SK-N-SH (cell line): ENCODE data around the gene PDE10A. TPM values are rescaled to one million over a fixed set of nuclear protein-coding genes. Genes with fewer than 3 reads are reported as not detected.

Experiments
- CTCF ChIA-PET: fragments of 300-600, 350-600 bp; formaldehyde crosslinking; extraction: SDS; loops from one replicate; lab custom pipeline; 2021; lab: Yijun Ruan, JAX
- POLR2A ChIA-PET: fragments of 350-600 bp; sonication (Branson Sonifier 250); formaldehyde crosslinking; extraction: SDS; loops from one replicate; lab custom pipeline; 2020; ENCODE audit warnings: antibody characterized with exemption, inconsistent platforms; lab: Yijun Ruan, JAX
- DNase-seq: peaks from one replicate; pipeline ENCODE4 v3.0.0; 2012
- H2AFZ ChIP-seq: fragments of 200-600 bp; sonication (generic); 2 replicates; pipeline ENCODE4 v1.8.1; 2016; ENCODE audit warnings: antibody characterized with exemption, mild to moderate bottlenecking, low read depth
- H3F3A ChIP-seq: fragments of 200-600 bp; sonication (generic); replicated peaks from 2 replicates; pipeline ENCODE3; 2016; ENCODE audit warnings: antibody characterized with exemption, mild to moderate bottlenecking; ENCODE audit not compliant: insufficient read depth
- H3K27ac ChIP-seq, 2 experiments: fragments of 200-500 bp in 1 of 2; fragments of 200-600 bp in 1 of 2; sonication (Bioruptor generic) in 1 of 2; sonication (generic), shearing (Covaris generic) in 1 of 2; 2 replicates each; pipeline versions ENCODE4 v1.5.1 to v1.6.1; 2014 to 2016; ENCODE audit warnings: low read depth in 2 of 2, inconsistent platforms in 1 of 2, low read length in 1 of 2, mild to moderate bottlenecking in 1 of 2, mixed read lengths in 1 of 2
- H3K27me3 ChIP-seq: fragments of 200-600 bp; sonication (generic), shearing (Covaris generic); 2 replicates; pipeline ENCODE4 v1.6.1; 2016; ENCODE audit warnings: mixed run types; ENCODE audit not compliant: insufficient read depth
- H3K36me3 ChIP-seq, 2 experiments: fragments of 200-500 bp in 1 of 2; fragments of 200-600 bp in 1 of 2; sonication (Bioruptor generic) in 1 of 2; sonication (generic) in 1 of 2; replicated peaks in 1 of 2; 2 replicates each; pipeline versions ENCODE3 to v1.5.1; 2014 to 2016; ENCODE audit warnings: low read length in 1 of 2, mild to moderate bottlenecking in 1 of 2; ENCODE audit not compliant: insufficient read depth in 2 of 2, control insufficient read depth in 1 of 2
- H3K4me1 ChIP-seq, 2 experiments: fragments of 200-500 bp in 1 of 2; fragments of 200-600 bp in 1 of 2; sonication (Bioruptor generic) in 1 of 2; sonication (generic), shearing (Covaris generic) in 1 of 2; 2 replicates each; pipeline versions ENCODE4 v1.5.1 to v1.6.1; 2014 to 2016; ENCODE audit warnings: low read depth in 1 of 2, low read length in 1 of 2, mixed run types in 1 of 2; ENCODE audit not compliant: insufficient read depth in 2 of 2, control insufficient read depth in 1 of 2
- H3K4me2 ChIP-seq: fragments of 200-600 bp; sonication (generic), shearing (Covaris generic); 2 replicates; pipeline ENCODE4 v1.6.1; 2017; ENCODE audit warnings: mixed run types
- H3K4me3 ChIP-seq, 2 experiments: fragments of 200-500 bp in 1 of 2; fragments of 200-600 bp in 1 of 2; sonication (Bioruptor generic) in 1 of 2; sonication (generic), shearing (Covaris generic) in 1 of 2; 2 replicates each; pipeline versions ENCODE4 v1.5.1 to v1.8.1; 2014 to 2016; ENCODE audit warnings: low read depth in 2 of 2, inconsistent platforms in 1 of 2, low read length in 1 of 2, mild to moderate bottlenecking in 1 of 2, mixed read lengths in 1 of 2, moderate library complexity in 1 of 2
- H3K79me2 ChIP-seq: fragments of 200-600 bp; sonication (generic); 2 replicates; pipeline ENCODE4 v1.8.1; 2017; ENCODE audit warnings: mild to moderate bottlenecking; ENCODE audit not compliant: insufficient read depth
- H3K9ac ChIP-seq: fragments of 200-600 bp; sonication (generic); 2 replicates; pipeline ENCODE4 v1.6.1; 2017; ENCODE audit warnings: mixed run types
- H3K9me2 ChIP-seq: fragments of 200-600 bp; sonication (generic); 2 replicates; pipeline ENCODE4 v1.6.1; 2017; ENCODE audit warnings: mixed run types
- H3K9me3 ChIP-seq: fragments of 200-600 bp; sonication (generic); 2 replicates; pipeline ENCODE4 v1.6.1; 2017; ENCODE audit warnings: mixed run types, mild to moderate bottlenecking, moderate library complexity
- H4K20me1 ChIP-seq: fragments of 200-600 bp; sonication (generic); 2 replicates; pipeline ENCODE4 v1.6.1; 2017; ENCODE audit warnings: mild to moderate bottlenecking, mixed run types; ENCODE audit not compliant: insufficient read depth
- CHD2 ChIP-seq: fragments of 150-350 bp; IDR thresholded peaks from 2 replicates; pipeline ENCODE4 v1.6.1; 2018; ENCODE audit warnings: low read length; ENCODE audit not compliant: partially characterized antibody
- ELF1 ChIP-seq: IDR thresholded peaks from 2 replicates; pipeline ENCODE4 v1.4.0; 2012
- EP300 ChIP-seq, 2 experiments: IDR thresholded peaks; 2 replicates each; pipeline versions ENCODE4 v1.4.0 to v1.6.1; 2012; ENCODE audit warnings: borderline replicate concordance in 1 of 2, low read depth in 1 of 2, low read length in 1 of 2
- EZH2phosphoT487 ChIP-seq: fragments of 200-600 bp; sonication (generic); IDR thresholded peaks from 2 replicates; pipeline ENCODE4 v1.6.1; 2017; ENCODE audit warnings: low read depth, mixed run types, mild to moderate bottlenecking, antibody characterized with exemption, moderate library complexity, borderline replicate concordance
- FOSL2 ChIP-seq: IDR thresholded peaks from 2 replicates; pipeline ENCODE4 v1.4.0; 2012; ENCODE audit warnings: low read depth, mild to moderate bottlenecking, moderate library complexity, borderline replicate concordance
- FOXM1 ChIP-seq: IDR thresholded peaks from 2 replicates; pipeline ENCODE4 v1.4.0; 2012; ENCODE audit warnings: low read depth, mild to moderate bottlenecking
- GABPA ChIP-seq: IDR thresholded peaks from 2 replicates; pipeline ENCODE4 v1.4.0; 2012; ENCODE audit warnings: low read depth, mild to moderate bottlenecking
- GATA2 ChIP-seq: sonication (generic); formaldehyde crosslinking; IDR thresholded peaks from 2 replicates; pipeline ENCODE4 v1.5.0; 2020; ENCODE audit warnings: mild to moderate bottlenecking, missing genetic modification reagents
- JUND ChIP-seq: IDR thresholded peaks from 2 replicates; pipeline ENCODE4 v1.4.0; 2012
- MEF2A ChIP-seq: IDR thresholded peaks from 2 replicates; pipeline ENCODE4 v1.4.0; 2012; ENCODE audit warnings: low read depth, borderline replicate concordance
- NFIC ChIP-seq: IDR thresholded peaks from 2 replicates; pipeline ENCODE4 v1.4.0; 2012; ENCODE audit warnings: borderline replicate concordance
- NRF1 ChIP-seq: IDR thresholded peaks from 2 replicates; pipeline ENCODE4 v1.6.1; 2012; ENCODE audit warnings: low read depth, mild to moderate bottlenecking, low read length
- POLR2AphosphoS5 ChIP-seq: IDR thresholded peaks from 2 replicates; pipeline ENCODE4 v1.6.1; 2012; ENCODE audit warnings: low read depth, low read length
- RCOR1 ChIP-seq: fragments of 150-350 bp; IDR thresholded peaks from 2 replicates; pipeline ENCODE4 v1.6.1; 2017; ENCODE audit warnings: antibody characterized with exemption, low read length
- SIN3A ChIP-seq: IDR thresholded peaks from 2 replicates; pipeline ENCODE4 v1.6.1; 2012; ENCODE audit warnings: low read depth, mild to moderate bottlenecking, low read length, moderate library complexity, borderline replicate concordance
- TCF12 ChIP-seq: IDR thresholded peaks from 2 replicates; pipeline ENCODE4 v1.4.0; 2012
- YY1 ChIP-seq: IDR thresholded peaks from 2 replicates; pipeline ENCODE4 v1.4.0; 2012; ENCODE audit warnings: low read depth, mild to moderate bottlenecking
- WGBS: methylation state at CpG from one replicate; pipeline ENCODE4 v1.1.6; 2017; ENCODE audit warnings: low lambda C conversion rate; 5-methylcytosine and 5-hydroxymethylcytosine counted together
- polyA plus RNA-seq, 3 experiments: library from polyadenylated mRNA; depleted of rRNA; stranded (reverse); fragments of >200 nt; gene quantifications; 2 replicates each; pipeline ENCODE4 v1.2.3, GENCODE V29; 2012
- TF ChIP-seq, protein P1 (sequence below): IDR thresholded peaks from 2 replicates; pipeline ENCODE4 v1.4.0; 2012; ENCODE audit warnings: low read depth, borderline replicate concordance
- TF ChIP-seq, protein P2 (sequence below): IDR thresholded peaks from 2 replicates; pipeline ENCODE4 v1.6.1; 2012; ENCODE audit warnings: mild to moderate bottlenecking, low read depth, low read length, moderate library complexity
- TF ChIP-seq, protein P3 (sequence below): IDR thresholded peaks from 2 replicates; pipeline ENCODE4 v1.4.0; 2012; ENCODE audit warnings: low read depth

The PDE10A gene
- polyA plus RNA-seq, 1 of the 3 experiments (the other 2 are of a cell fraction) = 0.43 TPM

DNA sequence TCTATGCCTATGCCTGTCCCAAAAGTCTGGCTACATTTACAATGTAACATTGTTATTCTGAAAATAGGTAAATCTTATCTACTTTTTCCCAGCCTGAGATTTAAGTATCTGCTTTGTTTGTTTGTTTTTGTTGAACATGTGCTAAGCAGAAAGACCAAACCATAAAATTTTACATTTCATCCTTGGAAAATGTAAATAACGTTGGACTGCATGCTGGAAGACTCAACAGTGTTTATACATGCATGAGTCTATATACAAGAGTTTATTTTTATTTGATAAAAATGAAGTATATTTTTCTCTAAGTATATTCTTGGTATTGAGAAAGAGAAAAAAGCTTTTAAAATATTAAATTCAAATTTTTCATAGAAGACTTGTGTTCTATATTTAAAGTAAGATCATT lies 12.1 kb upstream of the PDE10A start:
- Histone ChIP-seq H3F3A (no peaks in the 10 kb centered on the region), H3K4me2 (no peak overlapping the region), H3K9me2 (no peaks in the 10 kb centered on the region), H3K36me3 (no peaks in the 10 kb centered on the region), H3K27me3 (no peaks in the 10 kb centered on the region), H3K9me3 (no peaks in the 10 kb centered on the region), H2AFZ (no peak overlapping the region), H3K27ac (no peak overlapping the region), H3K9ac (no peak overlapping the region), H3K4me3 (no peak overlapping the region), H4K20me1 (no peaks in the 10 kb centered on the region), H3K4me1 (no peaks in the 10 kb centered on the region), H3K79me2 (no peaks in the 10 kb centered on the region)
- CTCF ChIA-PET = no interaction called here
- TF ChIP-seq NFIC (no peak), ELF1 (no peak), FOSL2 (no peak)
- TF ChIP-seq, protein P1, sequence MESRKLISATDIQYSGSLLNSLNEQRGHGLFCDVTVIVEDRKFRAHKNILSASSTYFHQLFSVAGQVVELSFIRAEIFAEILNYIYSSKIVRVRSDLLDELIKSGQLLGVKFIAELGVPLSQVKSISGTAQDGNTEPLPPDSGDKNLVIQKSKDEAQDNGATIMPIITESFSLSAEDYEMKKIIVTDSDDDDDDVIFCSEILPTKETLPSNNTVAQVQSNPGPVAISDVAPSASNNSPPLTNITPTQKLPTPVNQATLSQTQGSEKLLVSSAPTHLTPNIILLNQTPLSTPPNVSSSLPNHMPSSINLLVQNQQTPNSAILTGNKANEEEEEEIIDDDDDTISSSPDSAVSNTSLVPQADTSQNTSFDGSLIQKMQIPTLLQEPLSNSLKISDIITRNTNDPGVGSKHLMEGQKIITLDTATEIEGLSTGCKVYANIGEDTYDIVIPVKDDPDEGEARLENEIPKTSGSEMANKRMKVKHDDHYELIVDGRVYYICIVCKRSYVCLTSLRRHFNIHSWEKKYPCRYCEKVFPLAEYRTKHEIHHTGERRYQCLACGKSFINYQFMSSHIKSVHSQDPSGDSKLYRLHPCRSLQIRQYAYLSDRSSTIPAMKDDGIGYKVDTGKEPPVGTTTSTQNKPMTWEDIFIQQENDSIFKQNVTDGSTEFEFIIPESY = no peak
- POLR2A ChIA-PET = no interaction called here
- DNase-seq = no peak
- WGBS = 30% methylated on average over 1 of the region's 1 CpG

DNA sequence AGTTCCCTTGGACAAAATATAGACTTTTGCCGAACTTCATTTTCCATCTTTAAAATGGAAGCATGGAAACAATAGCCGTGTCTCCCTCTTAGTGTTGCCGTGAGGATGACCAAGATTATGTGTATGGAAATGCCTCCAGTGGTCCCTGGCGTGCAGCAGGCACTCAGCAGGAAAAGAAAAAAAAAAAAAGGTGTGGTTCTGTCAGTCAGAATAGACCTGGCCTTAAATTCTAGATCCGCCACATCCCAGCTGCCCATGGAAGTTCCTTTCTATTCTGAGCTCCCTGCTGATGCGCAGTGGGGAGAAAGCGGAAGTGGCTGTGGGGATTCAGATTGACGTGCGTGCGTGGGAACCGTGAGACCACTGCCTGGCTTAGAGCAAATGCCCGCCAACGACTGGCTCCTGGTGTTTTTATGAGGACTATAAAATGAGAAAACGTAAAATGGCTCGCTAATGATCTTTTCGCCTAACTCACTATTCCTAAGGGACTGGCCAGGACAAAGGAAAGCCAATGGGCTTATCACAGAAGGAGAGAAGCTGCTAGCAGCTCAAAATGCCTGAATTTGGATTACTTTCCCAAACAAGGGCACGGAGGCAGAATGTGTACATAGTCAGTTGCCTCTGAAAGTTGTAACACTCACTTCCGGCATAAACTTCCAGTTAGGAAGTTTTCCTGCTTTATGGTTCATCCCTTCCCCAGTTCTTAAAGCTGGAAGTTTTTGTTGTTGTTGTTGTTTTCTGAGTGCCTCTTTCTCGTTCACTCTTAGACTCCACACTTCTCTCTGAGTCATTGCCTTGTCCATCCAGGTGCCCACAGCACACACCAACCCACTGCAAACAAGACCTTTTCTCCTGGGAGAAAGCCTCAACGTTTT lies 11.4 kb upstream of the PDE10A start:
- CTCF ChIA-PET = no interaction called here
- 57% methylated on average over 20 of the region's 20 CpGs for WGBS
- Histone ChIP-seq H3K9ac (no peak overlapping the region), H3K36me3 (no peaks in the 10 kb centered on the region), H3K27me3 (no peaks in the 10 kb centered on the region), H4K20me1 (no peaks in the 10 kb centered on the region), H3K9me3 (no peaks in the 10 kb centered on the region), H3K27ac (no peak overlapping the region), H3K9me2 (no peaks in the 10 kb centered on the region), H3K4me2 (no peak overlapping the region), H3K4me3 (no peak overlapping the region), H3K79me2 (no peaks in the 10 kb centered on the region), H3F3A (no peaks in the 10 kb centered on the region), H2AFZ (no peak overlapping the region), H3K4me1 (no peaks in the 10 kb centered on the region)
- DNase-seq = no peak
- POLR2A ChIA-PET = no interaction called here
- no peak for TF ChIP-seq FOSL2
- TF ChIP-seq, protein P1 = no peak
- no peak for TF ChIP-seq ELF1
- no peak for TF ChIP-seq GATA2 (CRISPR knock-in tag)
- TF ChIP-seq FOXM1 = no peak
- TF ChIP-seq EP300 (IDR thresholded peaks at IDR 0.05; ENCODE audit: borderline replicate concordance in 1 of 2, low read depth in 1 of 2, low read length in 1 of 2) = no peak
- TF ChIP-seq JUND = no peak
- TF ChIP-seq, protein P2, sequence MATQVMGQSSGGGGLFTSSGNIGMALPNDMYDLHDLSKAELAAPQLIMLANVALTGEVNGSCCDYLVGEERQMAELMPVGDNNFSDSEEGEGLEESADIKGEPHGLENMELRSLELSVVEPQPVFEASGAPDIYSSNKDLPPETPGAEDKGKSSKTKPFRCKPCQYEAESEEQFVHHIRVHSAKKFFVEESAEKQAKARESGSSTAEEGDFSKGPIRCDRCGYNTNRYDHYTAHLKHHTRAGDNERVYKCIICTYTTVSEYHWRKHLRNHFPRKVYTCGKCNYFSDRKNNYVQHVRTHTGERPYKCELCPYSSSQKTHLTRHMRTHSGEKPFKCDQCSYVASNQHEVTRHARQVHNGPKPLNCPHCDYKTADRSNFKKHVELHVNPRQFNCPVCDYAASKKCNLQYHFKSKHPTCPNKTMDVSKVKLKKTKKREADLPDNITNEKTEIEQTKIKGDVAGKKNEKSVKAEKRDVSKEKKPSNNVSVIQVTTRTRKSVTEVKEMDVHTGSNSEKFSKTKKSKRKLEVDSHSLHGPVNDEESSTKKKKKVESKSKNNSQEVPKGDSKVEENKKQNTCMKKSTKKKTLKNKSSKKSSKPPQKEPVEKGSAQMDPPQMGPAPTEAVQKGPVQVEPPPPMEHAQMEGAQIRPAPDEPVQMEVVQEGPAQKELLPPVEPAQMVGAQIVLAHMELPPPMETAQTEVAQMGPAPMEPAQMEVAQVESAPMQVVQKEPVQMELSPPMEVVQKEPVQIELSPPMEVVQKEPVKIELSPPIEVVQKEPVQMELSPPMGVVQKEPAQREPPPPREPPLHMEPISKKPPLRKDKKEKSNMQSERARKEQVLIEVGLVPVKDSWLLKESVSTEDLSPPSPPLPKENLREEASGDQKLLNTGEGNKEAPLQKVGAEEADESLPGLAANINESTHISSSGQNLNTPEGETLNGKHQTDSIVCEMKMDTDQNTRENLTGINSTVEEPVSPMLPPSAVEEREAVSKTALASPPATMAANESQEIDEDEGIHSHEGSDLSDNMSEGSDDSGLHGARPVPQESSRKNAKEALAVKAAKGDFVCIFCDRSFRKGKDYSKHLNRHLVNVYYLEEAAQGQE = no peak
- TF ChIP-seq NRF1 = no peak
- TF ChIP-seq EZH2phosphoT487 = no peak
- TF ChIP-seq GABPA = no peak
- no peak for TF ChIP-seq POLR2AphosphoS5
- no peak for TF ChIP-seq TCF12
- no peak for TF ChIP-seq YY1
- no peak for TF ChIP-seq CHD2
- no peak for TF ChIP-seq SIN3A
- no peak for TF ChIP-seq RCOR1
- TF ChIP-seq, protein P3, sequence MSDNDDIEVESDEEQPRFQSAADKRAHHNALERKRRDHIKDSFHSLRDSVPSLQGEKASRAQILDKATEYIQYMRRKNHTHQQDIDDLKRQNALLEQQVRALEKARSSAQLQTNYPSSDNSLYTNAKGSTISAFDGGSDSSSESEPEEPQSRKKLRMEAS = no peak
- TF ChIP-seq MEF2A = no peak
